Testis (tissue), 3 donors: ENCODE data around the gene ARL10. TPM values are rescaled to one million over a fixed set of nuclear protein-coding genes. Genes with fewer than 3 reads are reported as not detected.

Source experiments
- DNase-seq: peaks from one replicate; pipeline ENCODE4 v3.0.0-alpha.2; 2019
- H3K27ac ChIP-seq, 2 donors: fragments of 200-600 bp; sonication (generic); one replicate each; pipeline ENCODE4 v1.5.1; 2019
- H3K27me3 ChIP-seq: fragments of 200-600 bp; sonication (generic); one replicate; pipeline ENCODE4 v1.5.1; 2019
- H3K36me3 ChIP-seq: fragments of 200-600 bp; sonication (generic); one replicate; pipeline ENCODE4 v1.5.1; 2017; ENCODE audit warnings: low read depth; ENCODE audit errors: missing control alignments
- H3K4me1 ChIP-seq: fragments of 200-600 bp; sonication (generic); one replicate; pipeline ENCODE4 v1.5.1; 2019
- H3K4me3 ChIP-seq, 2 donors: fragments of 200-600 bp; sonication (generic); one replicate each; pipeline ENCODE4 v1.5.1; 2017 to 2019
- H3K9me3 ChIP-seq: fragments of 200-600 bp; sonication (generic); one replicate; pipeline ENCODE4 v1.5.1; 2017
- CTCF ChIP-seq, 3 experiments: fragments of 450-650 bp in 2 of 3; fragments of 200-600 bp in 1 of 3; sonication (generic) in 1 of 3; IDR thresholded peaks; one replicate each; pipeline ENCODE4 v1.5.1; 2016 to 2019; ENCODE audit warnings: antibody characterized with exemption in 3 of 3, mild to moderate bottlenecking in 2 of 3, moderate library complexity in 1 of 3
- POLR2A ChIP-seq: fragments of 450-650 bp; IDR thresholded peaks from one replicate; pipeline ENCODE4 v1.6.1; 2017; ENCODE audit warnings: antibody characterized with exemption, mild to moderate bottlenecking, moderate library complexity
- WGBS, 2 donors: methylation state at CpG; one replicate each; pipeline ENCODE4 v1.1.5; 2018; 5-methylcytosine and 5-hydroxymethylcytosine counted together
- intact Hi-C: fragments of 100-400 bp; cut with DNase I; formaldehyde crosslinking; loops from one replicate; pipeline ENCODE4 v1.15.1; 2023; ENCODE audit warnings: low total_unique reads
- polyA plus RNA-seq: library from polyadenylated mRNA; stranded (reverse); fragments of 350-450 nt; fragmentation: Illumina TruSeq; extraction: RNeasy Lipid Tissue Mini Kit (QIAGEN cat#74804); gene quantifications from one replicate; pipeline ENCODE4 v1.2.3, GENCODE V29; 2014; ENCODE audit warnings: low read depth, low replicate concordance; ENCODE audit not compliant: insufficient read depth
- total RNA-seq, 2 donors: library from RNA; depleted of rRNA; stranded (reverse); fragments of >200 nt; gene quantifications; one replicate each; pipeline ENCODE4 v1.2.3, GENCODE V29; 2016

Gene ARL10
- total and polyA plus RNA-seq, 3 donors from 2014 or later = 5.8 to 8.9 (median 8.3) TPM

- Histone ChIP-seq H3K4me1 (peaks cover 4% of the 10 kb centered on the region), H3K36me3 (no peaks in the 10 kb centered on the region), H3K4me3 (no peak overlapping the region), H3K27ac (no peak overlapping the region), H3K27me3 (no peaks in the 10 kb centered on the region), H3K9me3 (no peaks in the 10 kb centered on the region)
- intact Hi-C loops = no loop called here
- DNase-seq = no peak
- no peak for TF ChIP-seq CTCF (IDR thresholded peaks at IDR 0.05)
- TF ChIP-seq POLR2A = no peak
- WGBS, 2 donors = 98 to 100% methylated on average over 1 of the region's 1 CpG
Measured at GRCh38 chr5:176342158-176342483, 23.2 kb upstream of the ARL10 start.

- DNase-seq = no peak
- Histone ChIP-seq H3K27ac (no peak overlapping the region), H3K27me3 (no peaks in the 10 kb centered on the region), H3K36me3 (no peaks in the 10 kb centered on the region), H3K9me3 (no peaks in the 10 kb centered on the region), H3K4me3 (no peak overlapping the region), H3K4me1 (peaks cover 2% of the 10 kb centered on the region)
- WGBS, 2 donors = 54 to 56% methylated on average over 2 of the region's 2 CpGs
- intact Hi-C loops = no loop called here
- TF ChIP-seq CTCF (IDR thresholded peaks at IDR 0.05) = no peak
- no peak for TF ChIP-seq POLR2A
Measured at GRCh38 chr5:176342766-176343458, 22.4 kb upstream of the ARL10 start.

- no peak overlapping the region for H3K4me3 ChIP-seq
- H3K27me3 ChIP-seq = no peaks in the 10 kb centered on the region
- no peaks in the 10 kb centered on the region for H3K9me3 ChIP-seq
- TF ChIP-seq CTCF (IDR thresholded peaks at IDR 0.05) (no peak), POLR2A (no peak)
- 90 to 99% methylated on average over 8 of the region's 8 CpGs for WGBS, 2 donors
- no peaks in the 10 kb centered on the region for H3K4me1 ChIP-seq
- intact Hi-C loops = no loop called here
- DNase-seq = no peak
- no peak overlapping the region for H3K27ac ChIP-seq
- H3K36me3 ChIP-seq = no peaks in the 10 kb centered on the region
Measured at GRCh38 chr5:176350416-176350815, 14.9 kb upstream of the ARL10 start.

GRCh38 chr5:176352116-176352878 is 13.0 kb upstream of the ARL10 start:
- Histone ChIP-seq H3K4me3 (no peak overlapping the region), H3K27ac (no peak overlapping the region), H3K4me1 (no peaks in the 10 kb centered on the region), H3K27me3 (no peaks in the 10 kb centered on the region), H3K9me3 (no peaks in the 10 kb centered on the region), H3K36me3 (no peaks in the 10 kb centered on the region)
- DNase-seq = no peak
- intact Hi-C loops = no loop called here
- 92% methylated on average over 5 of the region's 5 CpGs for WGBS, 2 donors
- TF ChIP-seq POLR2A (no peak), CTCF (IDR thresholded peaks at IDR 0.05) (no peak)

- DNase-seq = no peak
- H3K36me3 ChIP-seq = no peaks in the 10 kb centered on the region
Measured at GRCh38 chr5:176353533-176353932, 11.8 kb upstream of the ARL10 start.

More at GRCh38 chr5:176353533-176353932, 11.8 kb upstream of the ARL10 start:
- Histone ChIP-seq H3K4me3 (no peak overlapping the region), H3K4me1 (no peaks in the 10 kb centered on the region), H3K27ac (no peak overlapping the region), H3K9me3 (no peaks in the 10 kb centered on the region), H3K27me3 (no peaks in the 10 kb centered on the region)
- intact Hi-C loops = no loop called here
- WGBS, 2 donors = 91 to 94% methylated on average over 4 of the region's 4 CpGs
- no peak for TF ChIP-seq CTCF (IDR thresholded peaks at IDR 0.05)
- TF ChIP-seq POLR2A = no peak
